Effector memory CD4-positive, alpha-beta T cell (primary cell): ENCODE measurements around the gene MACROD2.

ENCODE experiments used
- DNase-seq, 3 donors: peaks; one replicate each; pipeline ENCODE4 v3.0.0-alpha.2; 2020
- H3K27ac ChIP-seq: 2 replicates; pipeline ENCODE4 v1.7.0; 2013; ENCODE audit warnings: mild to moderate bottlenecking, low read length, moderate library complexity; ENCODE audit not compliant: insufficient read depth, poor library complexity, severe bottlenecking
- H3K27me3 ChIP-seq: replicated peaks from 2 replicates; pipeline ENCODE4 v1.7.0; 2013; ENCODE audit warnings: mild to moderate bottlenecking, low read length; ENCODE audit not compliant: insufficient read depth, control insufficient read depth, poor library complexity, severe bottlenecking
- H3K36me3 ChIP-seq: 2 replicates; pipeline ENCODE4 v1.7.0; 2013; ENCODE audit warnings: mild to moderate bottlenecking, low read length, moderate library complexity; ENCODE audit not compliant: control insufficient read depth, insufficient read depth
- H3K4me1 ChIP-seq: 2 replicates; pipeline ENCODE4 v1.7.0; 2013; ENCODE audit warnings: low read length, mild to moderate bottlenecking; ENCODE audit not compliant: control insufficient read depth, insufficient read depth, poor library complexity, severe bottlenecking
- H3K4me3 ChIP-seq: 2 replicates; pipeline ENCODE4 v1.7.0; 2013; ENCODE audit warnings: low read length, low read depth, mild to moderate bottlenecking; ENCODE audit not compliant: insufficient read depth, poor library complexity, severe bottlenecking
- H3K9me3 ChIP-seq: 2 replicates; pipeline ENCODE4 v1.7.0; 2013; ENCODE audit warnings: mild to moderate bottlenecking, low read length, moderate library complexity; ENCODE audit not compliant: control insufficient read depth

Gene MACROD2

GRCh38 chr20:14336686-14337085, 341.4 kb downstream of the MACROD2 start:
- no peaks in the 10 kb centered on the region for H3K4me1 ChIP-seq
- no peaks in the 10 kb centered on the region for H3K27me3 ChIP-seq
- DNase-seq: no peak
- H3K36me3 ChIP-seq: no peaks in the 10 kb centered on the region
- H3K9me3 ChIP-seq: no peaks in the 10 kb centered on the region
- H3K4me3 ChIP-seq: no peak overlapping the region
- H3K27ac ChIP-seq: no peak overlapping the region

GRCh38 chr20:14337400-14338171, 342.3 kb downstream of the MACROD2 start, which contains the start of gene FLRT3:
Gene FLRT3, minus strand, starts transcription at chr20:14337612. Its CDS starts 10,106 bp downstream, at chr20:14327506.
- DNase-seq: no peak
- H3K4me1 ChIP-seq: no peaks in the 10 kb centered on the region
- no peak within 1 kb of the TSS for H3K27ac ChIP-seq
- no peaks in the 10 kb centered on the region for H3K9me3 ChIP-seq
- no peaks in the 10 kb centered on the region for H3K27me3 ChIP-seq
- no peak within 1 kb of the TSS for H3K4me3 ChIP-seq
- H3K36me3 ChIP-seq: no peaks in the 10 kb centered on the region

GRCh38 chr20:14341801-14342200, 346.5 kb downstream of the MACROD2 start:
- Histone ChIP-seq H3K9me3 (no peaks in the 10 kb centered on the region), H3K4me3 (no peak overlapping the region), H3K4me1 (no peaks in the 10 kb centered on the region), H3K36me3 (no peaks in the 10 kb centered on the region), H3K27ac (no peak overlapping the region), H3K27me3 (no peaks in the 10 kb centered on the region)
- no peak for DNase-seq

GRCh38 chr20:14342918-14343317, 347.6 kb downstream of the MACROD2 start:
- H3K27me3 ChIP-seq: no peaks in the 10 kb centered on the region
- no peak overlapping the region for H3K27ac ChIP-seq
- H3K4me1 ChIP-seq: no peaks in the 10 kb centered on the region
- H3K4me3 ChIP-seq: no peak overlapping the region
- DNase-seq: no peak
- H3K36me3 ChIP-seq: no peaks in the 10 kb centered on the region
- H3K9me3 ChIP-seq: no peaks in the 10 kb centered on the region

- H3K27ac ChIP-seq: no peak overlapping the region
- DNase-seq: no peak
- H3K4me1 ChIP-seq: no peaks in the 10 kb centered on the region
- H3K27me3 ChIP-seq: no peaks in the 10 kb centered on the region
- H3K9me3 ChIP-seq: no peaks in the 10 kb centered on the region
- H3K4me3 ChIP-seq: no peak overlapping the region
- no peaks in the 10 kb centered on the region for H3K36me3 ChIP-seq
Observed at GRCh38 chr20:14343491-14344065, 348.3 kb downstream of the MACROD2 start.

GRCh38 chr20:14344746-14345145, 349.4 kb downstream of the MACROD2 start:
- no peak for DNase-seq
- H3K36me3 ChIP-seq: no peaks in the 10 kb centered on the region
- H3K4me1 ChIP-seq: no peaks in the 10 kb centered on the region
- no peak overlapping the region for H3K4me3 ChIP-seq
- H3K27ac ChIP-seq: no peak overlapping the region
- H3K9me3 ChIP-seq: no peaks in the 10 kb centered on the region
- H3K27me3 ChIP-seq: no peaks in the 10 kb centered on the region

- Histone ChIP-seq H3K36me3 (no peaks in the 10 kb centered on the region), H3K4me1 (no peaks in the 10 kb centered on the region), H3K27ac (no peak overlapping the region), H3K9me3 (no peaks in the 10 kb centered on the region), H3K27me3 (no peaks in the 10 kb centered on the region), H3K4me3 (no peak overlapping the region)
- DNase-seq: no peak
Observed at GRCh38 chr20:14355791-14356190, 360.5 kb downstream of the MACROD2 start.

GRCh38 chr20:14360416-14360815, 365.1 kb downstream of the MACROD2 start:
- H3K4me1 ChIP-seq: no peaks in the 10 kb centered on the region
- H3K36me3 ChIP-seq: no peaks in the 10 kb centered on the region
- no peak overlapping the region for H3K4me3 ChIP-seq
- H3K9me3 ChIP-seq: no peaks in the 10 kb centered on the region
- no peak overlapping the region for H3K27ac ChIP-seq
- DNase-seq: no peak
- no peaks in the 10 kb centered on the region for H3K27me3 ChIP-seq

- Histone ChIP-seq H3K36me3 (no peaks in the 10 kb centered on the region), H3K9me3 (no peaks in the 10 kb centered on the region), H3K4me1 (no peaks in the 10 kb centered on the region), H3K27ac (no peak overlapping the region), H3K4me3 (no peak overlapping the region), H3K27me3 (no peaks in the 10 kb centered on the region)
- no peak for DNase-seq
Observed at GRCh38 chr20:14361509-14362345, 366.4 kb downstream of the MACROD2 start.

GRCh38 chr20:14374196-14374595, 378.9 kb downstream of the MACROD2 start:
- no peak overlapping the region for H3K27ac ChIP-seq
- H3K4me3 ChIP-seq: no peak overlapping the region
- no peaks in the 10 kb centered on the region for H3K27me3 ChIP-seq
- H3K9me3 ChIP-seq: no peaks in the 10 kb centered on the region
- DNase-seq: no peak
- H3K36me3 ChIP-seq: no peaks in the 10 kb centered on the region
- no peaks in the 10 kb centered on the region for H3K4me1 ChIP-seq
